ENCODE results near the gene PLXNA2.

The PLXNA2 gene

DNA sequence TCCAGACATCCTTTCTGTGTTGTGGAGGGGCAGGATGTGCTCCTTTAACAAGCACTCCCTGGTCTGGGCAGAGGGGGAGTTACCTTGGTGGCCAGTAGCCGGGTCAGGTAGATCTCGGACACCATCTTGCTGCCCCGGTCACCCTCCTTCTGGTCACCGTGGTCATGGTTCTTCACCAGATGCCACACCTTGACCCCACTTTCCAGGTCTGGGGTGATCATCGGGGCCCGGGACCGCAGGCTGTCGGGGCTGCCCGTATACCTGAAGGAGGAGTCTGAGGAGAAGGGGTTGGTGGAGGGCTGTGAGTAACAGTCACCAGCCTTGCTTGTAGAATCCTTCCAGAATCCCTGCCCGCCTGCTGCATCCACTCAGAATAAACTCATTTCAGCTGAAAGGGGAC, 210.9 kb downstream of the PLXNA2 start:
- DNase-seq, result no peak

DNA sequence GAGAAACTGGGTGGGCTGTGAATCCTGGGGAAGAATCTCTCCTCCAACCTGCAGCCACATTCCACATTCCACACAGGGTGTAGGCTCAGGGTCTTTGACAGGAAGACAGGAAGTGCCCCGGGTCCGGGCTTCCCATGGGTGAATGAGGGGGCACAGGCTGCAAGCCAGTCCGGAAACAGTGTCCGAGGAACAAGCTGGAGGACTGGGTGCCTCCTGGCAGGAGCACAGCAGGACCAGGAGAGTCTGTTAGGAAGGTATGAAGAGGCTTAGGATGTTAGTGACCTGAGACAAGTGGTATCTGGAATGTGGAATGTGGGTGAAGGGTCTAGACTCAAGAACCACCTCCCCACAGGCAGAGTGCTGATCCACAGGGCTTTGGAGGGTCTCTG, 212.3 kb downstream of the PLXNA2 start:
- DNase-seq, result no peak

DNA sequence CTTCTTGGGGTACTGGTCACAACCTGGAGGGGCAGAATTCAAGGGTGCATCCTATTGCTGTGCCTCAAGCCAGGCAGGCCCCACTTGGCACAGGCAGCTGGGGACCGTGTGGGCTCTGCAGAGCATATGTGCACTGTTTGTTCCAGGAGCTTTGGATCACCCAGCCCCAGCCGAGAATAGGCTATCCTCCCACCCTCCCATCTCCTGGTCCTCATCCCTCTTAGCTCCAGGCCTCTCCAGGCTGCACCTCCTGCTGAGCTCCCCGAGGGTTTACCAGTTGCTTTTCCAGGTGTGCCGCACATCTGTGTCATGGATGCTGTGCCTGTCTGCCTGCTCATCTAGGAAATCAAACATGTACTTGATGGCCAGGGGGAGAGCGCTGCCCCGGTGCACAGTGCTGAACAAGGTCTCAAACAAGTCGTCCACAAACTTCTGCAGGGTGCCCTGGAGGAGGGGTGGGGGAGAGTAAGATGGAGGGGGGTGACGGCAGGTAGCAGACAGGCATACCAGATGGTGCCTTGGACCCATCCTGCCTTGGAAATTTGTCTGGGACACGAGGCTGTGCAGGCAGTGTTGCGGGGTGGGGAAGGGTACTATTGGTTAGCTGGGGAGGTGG, 212.8 kb downstream of the PLXNA2 start:
- no peak for DNase-seq

DNA sequence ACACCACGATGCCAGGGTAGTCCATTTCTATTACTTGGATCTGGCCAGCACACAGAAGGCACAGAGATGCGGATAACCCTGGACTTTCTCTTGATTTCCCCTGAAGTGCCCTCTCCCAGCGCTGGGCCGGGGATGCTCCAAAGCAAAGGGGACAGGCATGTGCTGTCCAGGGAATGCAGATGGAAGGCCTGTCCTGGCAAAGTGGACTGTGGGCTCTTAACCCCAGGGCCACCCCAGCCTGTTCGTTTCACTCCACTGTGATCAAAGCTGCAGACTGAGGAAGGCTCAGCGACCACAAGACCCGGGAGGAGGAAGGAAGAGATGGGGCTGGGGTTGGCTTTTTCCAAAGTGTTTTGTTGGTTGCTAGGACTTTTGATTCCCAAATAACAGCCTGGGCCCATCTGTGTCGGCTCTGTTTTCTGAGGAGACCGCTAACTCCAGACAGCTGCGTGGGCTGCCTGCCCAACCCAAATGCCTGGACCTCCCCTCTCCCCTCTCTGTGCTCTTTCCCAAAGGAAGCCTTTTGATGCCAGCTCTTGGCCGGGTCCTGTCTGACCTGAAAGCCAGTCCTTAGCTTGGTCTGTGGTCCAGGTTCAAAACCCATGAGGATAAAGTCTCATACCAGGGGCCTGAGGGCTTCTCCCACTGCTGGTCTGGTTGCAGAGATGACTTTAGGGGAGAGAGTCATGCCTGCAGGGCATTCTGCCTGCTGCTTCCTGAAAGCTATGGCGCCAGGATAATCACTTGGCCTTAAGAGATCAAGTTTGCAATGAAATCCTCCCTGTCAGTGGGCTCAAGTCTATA, 213.7 kb downstream of the PLXNA2 start:
- DNase-seq, result no peak

DNA sequence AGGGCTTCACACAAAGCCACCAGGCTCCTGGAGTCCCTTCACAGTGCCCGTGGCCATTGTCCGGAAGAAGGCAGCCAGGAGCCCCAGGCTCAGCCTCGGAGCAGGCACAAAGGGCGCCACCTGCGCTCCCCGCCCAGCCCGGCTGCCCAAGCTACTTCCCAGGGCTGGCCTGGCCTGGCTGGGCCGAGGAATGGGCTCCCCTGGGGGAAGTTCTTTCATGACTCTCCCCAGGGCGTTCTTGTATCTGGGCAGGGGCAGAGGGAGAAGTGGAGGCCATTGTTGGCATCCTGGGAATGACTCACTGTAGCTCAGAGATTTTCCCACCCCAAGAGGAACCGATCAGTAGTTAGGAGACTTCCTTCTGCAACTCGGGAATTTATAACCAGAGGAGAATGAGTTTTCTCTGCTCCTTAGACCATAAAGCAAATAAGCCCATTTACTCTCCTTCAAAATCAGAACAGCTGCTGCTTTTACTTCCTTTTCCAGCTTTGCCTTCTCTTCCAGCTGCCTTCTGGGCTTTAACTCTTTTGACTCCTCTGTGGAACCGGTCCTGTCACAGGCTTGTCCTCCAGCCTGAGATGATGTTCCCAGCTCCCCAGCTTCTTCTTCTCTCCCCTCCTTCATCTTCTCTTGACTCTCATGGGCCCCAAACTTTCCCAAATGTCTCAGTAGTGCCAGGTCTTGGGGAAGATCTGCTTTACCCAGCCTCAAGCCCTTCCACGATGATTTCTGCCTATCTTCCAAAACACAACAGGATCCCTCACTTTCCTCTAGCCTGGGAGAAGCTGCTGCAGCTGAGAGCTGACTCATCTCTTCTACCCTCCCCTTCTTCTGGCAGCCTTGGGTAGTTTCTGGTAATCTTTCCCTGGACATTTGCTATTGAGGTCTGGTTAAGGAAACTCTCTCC, 214.6 kb downstream of the PLXNA2 start:
- DNase-seq, result no peak

DNA sequence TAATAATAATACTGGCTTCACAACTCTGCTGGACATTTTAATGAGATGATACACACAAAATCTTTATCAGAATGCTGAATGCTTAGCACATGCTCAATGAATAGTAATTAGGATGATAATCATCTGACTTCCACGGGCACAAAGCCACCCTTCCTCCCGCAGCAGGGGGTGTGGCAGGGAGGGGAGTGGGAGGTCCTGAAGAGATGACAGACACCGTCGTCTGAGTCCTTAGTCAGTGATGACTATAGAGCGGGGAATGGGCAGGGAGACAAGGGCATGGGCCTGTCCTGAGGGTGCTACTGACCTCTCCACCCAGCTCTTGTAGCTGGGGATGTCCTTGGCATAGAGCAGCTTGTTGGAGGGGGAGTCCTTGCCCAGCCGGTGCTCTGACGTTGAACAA, 215.7 kb downstream of the PLXNA2 start:
- DNase-seq, result no peak

DNA sequence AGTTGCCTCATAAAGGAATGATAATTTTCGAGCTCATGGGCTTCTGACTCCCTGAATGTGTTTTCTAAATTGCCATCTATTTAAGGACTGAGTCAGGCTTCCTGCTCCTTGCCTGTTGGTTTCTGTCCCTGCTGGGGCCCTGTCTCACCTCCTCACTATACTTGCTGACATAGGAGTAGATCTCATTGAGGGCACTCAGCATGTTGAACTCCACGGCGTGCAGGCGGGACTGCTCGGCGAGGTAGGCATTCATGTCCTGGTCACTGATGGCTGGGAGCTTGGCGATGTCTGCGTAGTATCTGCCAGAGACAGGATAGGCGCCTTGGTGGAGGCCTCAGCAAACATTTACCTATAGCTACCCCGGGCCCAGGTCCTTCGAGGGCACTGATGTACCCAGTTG, 216.3 kb downstream of the PLXNA2 start:
- no peak for DNase-seq

DNA sequence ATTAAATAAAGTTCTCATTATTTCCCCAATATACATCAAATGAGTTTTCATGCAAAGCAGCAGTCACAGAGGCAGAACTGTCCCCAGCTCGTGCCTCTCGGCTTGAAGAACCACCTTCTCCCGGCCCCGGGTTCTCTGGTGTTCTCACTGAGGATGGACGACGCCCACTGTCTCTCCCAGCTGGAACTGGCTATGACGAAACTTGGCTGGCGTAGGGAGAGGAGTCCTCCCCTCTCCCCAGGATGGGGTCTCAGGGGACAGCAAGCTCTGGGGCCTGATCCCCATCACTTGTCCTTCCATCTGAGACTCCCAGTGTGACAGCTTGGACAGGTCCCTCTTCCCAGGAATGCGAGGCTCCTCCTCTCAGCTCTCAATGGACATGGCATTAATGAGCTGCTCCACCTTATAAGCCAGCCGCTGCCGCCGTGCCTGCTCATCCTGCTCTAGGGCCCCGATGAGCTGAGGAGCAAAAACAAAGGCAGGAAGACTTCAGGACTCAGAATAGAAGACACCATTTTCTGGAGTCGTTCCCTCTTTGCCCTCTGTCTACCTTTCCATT, 217.2 kb downstream of the PLXNA2 start:
- DNase-seq, result no peak

DNA sequence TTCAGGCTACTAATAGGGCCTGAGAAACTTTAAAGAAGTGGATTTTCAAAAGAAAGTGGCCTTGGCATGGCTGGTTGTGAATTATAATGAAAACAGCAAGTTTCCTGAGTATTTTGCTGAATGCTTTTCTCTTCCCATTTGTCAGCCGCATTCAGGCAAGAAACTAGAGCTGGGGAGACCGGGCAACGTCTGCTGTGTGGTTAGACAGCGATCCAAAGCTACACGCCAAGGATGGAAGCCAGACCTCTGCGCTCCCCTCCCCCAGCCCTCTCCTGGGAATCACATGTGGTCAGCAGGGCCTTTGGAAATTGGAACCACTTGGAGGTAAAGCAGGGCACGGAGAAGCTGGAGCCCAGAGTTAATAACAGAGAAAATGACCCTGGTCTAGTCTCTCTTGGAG, 219.2 kb downstream of the PLXNA2 start:
- DNase-seq, result no peak

DNA sequence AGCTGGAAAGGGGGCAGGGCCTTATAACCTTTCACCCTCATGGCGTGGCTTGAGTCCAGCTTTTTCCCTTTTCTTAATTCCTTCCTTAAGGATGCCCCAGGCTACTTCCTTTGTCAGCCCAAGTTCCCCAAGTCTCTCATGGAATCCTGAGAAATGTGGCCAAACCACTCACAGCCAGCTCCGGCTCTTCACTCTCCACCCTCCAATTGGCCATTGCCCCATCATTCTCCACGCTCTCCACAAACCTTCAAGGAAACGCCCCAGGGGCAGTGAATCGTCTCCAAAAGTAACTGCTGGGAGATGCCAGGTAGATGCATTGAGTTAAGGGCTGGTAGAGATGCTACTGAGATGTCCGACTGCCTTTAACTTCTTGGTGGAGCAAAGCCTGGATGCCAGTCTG, 219.8 kb downstream of the PLXNA2 start:
- DNase-seq, result no peak

DNA sequence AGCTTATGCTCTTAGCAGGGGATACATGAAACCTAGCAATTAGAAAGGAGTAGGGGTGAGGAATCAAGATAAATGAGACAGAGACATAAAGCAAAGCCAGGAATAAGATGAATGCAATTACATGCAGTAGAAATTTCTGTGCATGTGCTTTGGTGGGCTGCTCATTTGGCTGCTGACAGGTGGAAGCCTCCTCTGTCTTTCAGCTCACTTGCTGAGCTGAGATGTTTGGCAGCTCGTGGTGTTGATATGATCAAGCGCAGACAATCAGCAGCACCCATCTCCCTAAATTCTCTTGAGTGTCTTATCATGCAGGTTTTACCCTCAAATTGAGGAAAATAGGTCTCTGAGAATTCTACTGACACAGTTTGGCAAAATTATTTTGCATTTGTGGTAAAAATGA, 224.9 kb downstream of the PLXNA2 start:
- DNase-seq, result no peak

DNA sequence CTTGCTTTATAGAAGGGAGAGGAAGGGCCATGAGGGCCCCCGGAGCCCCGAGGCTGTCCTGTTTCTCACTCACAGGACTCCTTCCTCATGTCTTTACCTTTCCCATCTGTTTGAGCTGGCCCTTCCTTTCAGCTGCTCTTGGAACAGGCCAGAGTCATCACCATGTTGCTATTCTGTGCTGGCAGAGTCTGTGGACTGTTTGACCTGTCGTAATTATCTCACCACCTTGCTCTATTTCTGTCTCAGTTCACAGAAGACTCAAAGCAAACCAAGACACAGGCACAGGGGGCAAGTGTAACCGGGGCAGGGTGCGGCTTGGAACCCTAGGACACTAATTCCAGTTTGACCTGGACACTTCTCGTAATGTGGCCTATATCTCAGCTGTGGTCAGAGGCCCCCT, 228.9 kb downstream of the PLXNA2 start:
- no peak for DNase-seq

DNA sequence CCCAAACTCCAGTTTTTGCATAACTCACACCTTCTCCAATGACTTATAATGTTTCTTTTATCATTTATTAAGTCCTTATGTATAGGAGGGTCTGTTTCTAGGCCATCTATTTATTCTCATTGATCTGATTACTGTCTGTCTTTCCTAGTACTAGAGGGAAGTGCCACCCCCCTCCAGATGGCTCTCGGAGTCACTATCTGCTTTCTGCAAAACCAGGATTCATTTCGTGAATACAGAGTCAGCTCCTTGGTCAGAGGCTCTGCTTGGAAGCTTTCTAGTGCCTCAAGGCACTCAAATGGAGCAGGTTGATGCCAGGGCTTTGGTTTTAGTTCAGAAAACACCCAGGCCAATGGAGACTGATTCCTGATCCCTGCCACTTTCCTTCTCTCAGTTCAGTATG, 231.0 kb downstream of the PLXNA2 start:
- DNase-seq, result no peak

DNA sequence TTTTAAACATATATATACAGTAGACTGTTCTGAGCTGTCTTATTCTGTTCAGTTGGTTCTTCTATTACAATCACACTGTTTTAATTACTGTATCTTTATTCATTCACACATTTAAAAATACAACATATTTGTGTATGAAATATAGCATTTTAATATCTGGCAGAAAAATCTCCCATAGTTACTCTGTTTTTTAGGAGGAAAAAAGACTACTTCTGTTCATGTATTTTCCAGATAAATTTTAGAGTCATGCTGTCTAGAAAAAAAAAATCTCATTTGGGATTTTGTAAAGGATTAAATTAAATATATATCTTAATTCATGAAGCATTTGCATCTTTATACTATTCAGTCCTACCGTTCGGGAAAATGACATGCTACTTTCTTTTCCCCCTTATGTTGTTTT, 231.5 kb downstream of the PLXNA2 start:
- DNase-seq, result no peak

DNA sequence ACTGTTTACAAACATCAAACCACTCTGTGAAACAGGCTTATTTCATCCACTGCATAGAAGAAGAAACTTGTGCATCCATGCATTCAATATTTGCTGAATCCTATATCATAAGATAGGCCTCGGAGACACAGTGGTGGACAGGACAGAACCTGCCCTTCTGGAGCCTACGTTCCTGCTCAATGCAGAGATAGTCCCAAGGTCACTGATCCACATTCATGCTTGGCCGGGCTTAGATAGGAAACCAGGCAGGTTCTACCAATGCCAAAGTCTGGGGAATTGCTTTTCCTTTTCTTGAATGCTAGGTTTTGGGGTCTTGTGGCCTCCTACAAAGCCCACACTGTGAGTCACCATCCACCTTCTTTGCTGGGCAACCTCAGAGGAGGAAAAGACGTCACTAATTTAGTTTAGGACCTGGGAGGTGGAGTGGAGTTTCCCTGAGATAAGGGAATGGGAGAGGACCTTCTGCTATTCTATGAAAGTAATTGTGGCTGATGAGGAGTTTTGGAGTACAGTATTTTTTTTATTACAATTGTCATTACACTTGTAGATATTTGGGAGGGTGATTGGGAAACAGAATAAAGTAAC, 233.6 kb downstream of the PLXNA2 start:
- no peak for DNase-seq

DNA sequence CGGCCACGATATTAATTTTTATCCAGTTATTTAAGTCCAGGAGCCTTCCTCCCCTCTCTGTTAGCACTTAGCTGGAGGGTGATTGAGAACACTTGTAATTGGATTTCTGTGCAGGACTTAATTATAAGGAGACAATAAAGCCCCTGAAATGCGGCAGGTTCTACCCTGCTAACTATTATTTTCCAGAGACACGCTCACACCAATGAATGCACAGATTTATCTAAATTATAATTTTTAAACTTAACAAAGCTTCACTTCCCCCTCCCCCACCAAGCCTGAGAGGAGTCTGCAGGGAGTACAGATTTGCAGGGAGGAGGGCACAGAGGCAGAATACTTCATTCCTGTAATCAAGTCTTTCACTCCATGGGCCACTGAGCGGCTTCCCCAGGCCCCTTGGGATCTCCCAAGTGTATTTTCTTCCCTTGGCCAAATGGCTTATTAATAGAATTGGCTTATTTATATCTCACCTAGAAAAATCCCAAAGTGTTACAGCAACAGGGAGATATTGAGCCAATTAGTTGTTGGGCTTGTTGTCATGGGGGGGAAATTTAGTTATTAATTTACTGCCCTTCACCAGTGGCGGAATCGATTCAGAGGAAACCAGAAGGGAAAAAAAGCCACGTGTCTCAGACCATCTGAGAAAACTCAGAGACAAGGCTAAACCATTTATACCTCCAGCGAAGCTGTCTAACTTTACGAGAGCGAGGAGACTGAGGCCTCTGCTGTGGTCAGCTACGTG, 234.3 kb downstream of the PLXNA2 start:
- no peak for DNase-seq

DNA sequence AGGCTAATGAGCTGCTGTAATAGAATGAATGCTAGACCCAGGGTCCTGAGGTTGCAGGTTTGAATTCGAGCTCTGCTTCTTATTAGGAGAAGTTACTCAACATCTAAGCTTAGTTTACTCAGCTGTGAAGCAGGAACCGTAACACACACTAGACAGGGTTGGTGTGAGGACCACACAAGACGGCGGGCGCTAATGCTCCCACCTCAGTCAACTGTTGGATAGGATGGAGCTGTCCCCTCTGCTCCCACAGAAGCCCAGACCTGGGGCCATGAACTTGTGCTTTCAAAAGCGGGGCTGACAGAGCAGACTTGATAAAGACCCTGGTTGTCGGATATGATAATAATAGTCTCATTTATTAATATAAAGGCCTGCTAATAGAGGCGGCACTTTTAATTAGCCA, 234.9 kb downstream of the PLXNA2 start:
- DNase-seq, result no peak

DNA sequence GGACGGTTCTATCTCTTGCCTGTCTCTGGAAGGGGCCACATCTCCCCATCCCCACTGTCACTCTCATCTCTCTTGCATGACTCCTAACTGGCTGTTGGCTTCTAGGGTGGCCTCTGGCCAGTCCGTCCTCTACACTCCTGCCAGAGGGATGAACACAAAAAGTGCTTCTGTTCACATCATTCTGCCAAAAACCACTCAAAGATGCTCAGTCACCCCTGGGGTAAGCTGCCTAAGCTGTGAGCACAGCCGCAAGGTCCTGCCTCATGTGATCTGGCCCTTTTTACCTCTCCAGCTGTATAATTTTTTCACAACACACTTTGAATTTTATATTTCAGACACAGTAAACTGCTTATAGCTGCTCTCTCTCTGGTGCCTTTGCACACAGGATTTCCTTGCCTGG, 235.7 kb downstream of the PLXNA2 start:
- no peak for DNase-seq

DNA sequence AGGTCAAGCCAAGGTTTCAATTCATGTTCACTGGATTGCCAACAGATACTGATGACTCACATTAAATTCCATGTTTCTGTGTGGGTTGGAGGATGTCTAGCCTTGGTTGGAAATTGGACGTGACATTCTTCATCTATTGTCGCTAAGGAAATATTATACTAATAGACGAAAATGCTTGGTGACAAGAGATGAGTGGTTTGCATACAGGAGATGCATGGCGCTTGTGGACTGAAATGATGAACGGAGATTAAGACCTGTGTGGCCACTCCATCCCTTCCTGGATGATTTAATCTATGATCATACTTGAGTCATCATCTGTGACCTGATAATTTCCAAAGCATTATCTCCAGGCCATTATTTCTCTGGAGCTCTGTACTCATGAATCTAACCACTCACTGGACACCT, 236.2 kb downstream of the PLXNA2 start:
- no peak for DNase-seq

DNA sequence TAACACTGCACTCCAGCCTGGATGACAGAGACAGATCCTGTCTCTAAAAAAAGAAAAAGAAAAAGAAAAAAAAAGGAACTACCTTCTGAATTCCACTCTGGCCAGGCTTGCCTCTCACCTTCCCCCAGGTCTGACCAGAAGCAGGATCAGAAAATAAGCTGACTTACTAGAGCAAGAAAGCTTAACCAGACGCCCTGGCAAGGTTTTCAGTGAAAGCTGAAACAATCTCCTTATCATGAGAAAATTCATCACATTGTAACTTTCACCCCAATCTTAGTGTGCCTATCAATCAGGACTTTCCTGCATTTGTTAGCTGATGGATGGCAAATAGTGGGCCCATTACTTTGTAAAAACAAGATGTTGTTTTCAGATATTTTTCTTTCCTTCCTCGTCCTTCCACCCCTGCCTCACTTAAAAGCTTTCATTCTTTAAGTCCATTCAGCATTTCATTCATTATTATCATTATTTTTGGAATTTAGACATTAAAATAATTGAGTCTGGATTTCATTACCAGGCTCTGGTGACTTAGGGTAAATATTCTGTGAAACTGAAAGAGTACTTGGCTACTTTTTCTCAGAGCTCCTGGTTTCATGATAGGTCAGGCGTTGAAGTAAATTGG, 236.8 kb downstream of the PLXNA2 start:
- no peak for DNase-seq

DNA sequence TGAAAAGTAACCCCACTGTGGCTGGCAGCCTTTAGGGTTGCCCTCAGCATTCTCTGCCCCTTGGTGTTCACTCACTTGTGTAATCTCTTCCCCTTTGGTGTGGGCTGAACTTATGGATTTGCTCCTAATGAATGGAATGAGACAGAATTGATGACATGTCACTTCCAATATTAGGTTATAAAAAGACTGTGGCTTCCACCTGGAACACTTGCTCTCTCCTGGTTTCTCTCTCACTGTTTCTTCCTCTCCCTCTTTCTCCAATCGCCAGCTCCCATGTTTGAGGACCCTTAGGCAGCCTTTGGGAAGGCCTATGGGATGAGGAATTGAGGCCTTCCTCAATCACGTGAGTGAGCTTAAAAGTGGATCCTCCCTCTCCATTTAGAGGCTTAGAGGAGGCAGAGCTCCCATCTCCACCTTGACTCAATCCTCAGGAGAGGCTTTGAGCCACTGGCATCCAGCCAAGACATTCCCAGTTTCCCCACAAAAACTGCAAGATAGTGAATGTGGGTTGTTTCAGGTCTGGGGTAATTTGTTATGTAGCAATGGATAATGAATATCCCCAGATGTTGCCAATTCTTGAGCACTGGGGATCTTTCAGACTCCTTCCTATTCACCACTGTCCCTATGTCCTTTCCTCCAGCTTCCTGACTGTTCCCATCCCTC, 237.8 kb downstream of the PLXNA2 start:
- DNase-seq, result no peak
